HEK293 (cell line): Measurements from ENCODE around the gene LRRFIP1.
A peak's percentile ranks its signal among the peaks of the same experiment; 100 is the strongest.

Experiments
- CTCF ChIA-PET: fragments of 350-600 bp; formaldehyde crosslinking; extraction: SDS; loops from one replicate; lab custom pipeline; 2021; ENCODE audit warnings: antibody characterized with exemption; lab: Yijun Ruan, JAX
- POLR2A ChIA-PET: fragments of 300-600 bp; formaldehyde crosslinking; extraction: SDS; loops from one replicate; lab custom pipeline; 2020; ENCODE audit warnings: antibody characterized with exemption, inconsistent platforms; lab: Yijun Ruan, JAX
- H3K27ac ChIP-seq: fragments of 200-500 bp; sonication (Bioruptor generic); 2 replicates; pipeline ENCODE4 v1.5.1; 2014; ENCODE audit warnings: low read depth, low read length, control low read depth, inconsistent platforms; ENCODE audit errors: extremely low read depth
- H3K36me3 ChIP-seq, 2 experiments: fragments of 200-500 bp in 1 of 2; sonication (Bioruptor generic) in 1 of 2; 1 replicate in 1 of 2; 2 replicates in 1 of 2; pipeline ENCODE4 v1.5.1; 2014 to 2017; ENCODE audit warnings: inconsistent platforms in 2 of 2, low read length in 2 of 2; ENCODE audit not compliant: control insufficient read depth in 2 of 2, insufficient read depth in 1 of 2
- H3K4me1 ChIP-seq: fragments of 200-500 bp; sonication (Bioruptor generic); 2 replicates; pipeline ENCODE4 v1.5.1; 2014; ENCODE audit warnings: mild to moderate bottlenecking, low read length, inconsistent platforms; ENCODE audit not compliant: control insufficient read depth, insufficient read depth
- H3K4me3 ChIP-seq: 2 replicates; pipeline ENCODE4 v1.5.1; 2011; ENCODE audit warnings: low read depth, mild to moderate bottlenecking, control low read depth, low read length, moderate library complexity
- H3K9me3 ChIP-seq: fragments of 200-500 bp; sonication (Bioruptor generic); 2 replicates; pipeline ENCODE4 v1.5.1; 2014; ENCODE audit warnings: low read depth, low read length, inconsistent platforms; ENCODE audit not compliant: control insufficient read depth, insufficient read depth
- GLIS2 ChIP-seq: fragments of 450-650 bp; formaldehyde crosslinking; IDR thresholded peaks from 2 replicates; pipeline ENCODE4 v1.5.1; 2016; ENCODE audit warnings: missing biosample characterization, missing genetic modification characterization
- KLF1 ChIP-seq: fragments of 450-650 bp; formaldehyde crosslinking; IDR thresholded peaks from 2 replicates; pipeline ENCODE4 v1.5.1; 2016; ENCODE audit warnings: missing biosample characterization, missing genetic modification characterization
- PATZ1 ChIP-seq: fragments of 450-650 bp; formaldehyde crosslinking; IDR thresholded peaks from 2 replicates; pipeline ENCODE4 v1.5.1; 2016; ENCODE audit warnings: missing biosample characterization, missing genetic modification characterization
- PRDM10 ChIP-seq: fragments of 450-650 bp; formaldehyde crosslinking; IDR thresholded peaks from 2 replicates; pipeline ENCODE4 v1.5.1; 2016; ENCODE audit warnings: missing biosample characterization, missing genetic modification characterization
- SP3 ChIP-seq: fragments of 450-650 bp; formaldehyde crosslinking; IDR thresholded peaks from 2 replicates; pipeline ENCODE4 v1.5.1; 2016; ENCODE audit warnings: missing biosample characterization, missing genetic modification characterization
- TRIM28 ChIP-seq: IDR thresholded peaks from 2 replicates; pipeline ENCODE4 v1.6.1; 2011; ENCODE audit warnings: low read length, control low read depth, borderline replicate concordance
- ZBTB11 ChIP-seq: fragments of 450-650 bp; formaldehyde crosslinking; conservative IDR thresholded peaks from 2 replicates; pipeline ENCODE4 v1.5.1; 2016; ENCODE audit warnings: low read depth, missing biosample characterization, missing genetic modification characterization
- ZBTB17 ChIP-seq: fragments of 450-650 bp; formaldehyde crosslinking; IDR thresholded peaks from 2 replicates; pipeline ENCODE4 v1.5.1; 2016; ENCODE audit warnings: missing biosample characterization, missing genetic modification characterization
- ZBTB20 ChIP-seq: fragments of 450-650 bp; formaldehyde crosslinking; IDR thresholded peaks from 2 replicates; pipeline ENCODE4 v1.5.1; 2016; ENCODE audit warnings: missing biosample characterization, missing genetic modification characterization
- ZBTB8A ChIP-seq: fragments of 450-650 bp; formaldehyde crosslinking; IDR thresholded peaks from 2 replicates; pipeline ENCODE4 v1.5.1; 2016; ENCODE audit warnings: missing biosample characterization, missing genetic modification characterization
- ZIC2 ChIP-seq: fragments of 450-650 bp; formaldehyde crosslinking; IDR thresholded peaks from 2 replicates; pipeline ENCODE4 v1.5.1; 2016; ENCODE audit warnings: missing biosample characterization, missing genetic modification characterization
- ZNF10 ChIP-seq: fragments of 450-650 bp; formaldehyde crosslinking; IDR thresholded peaks from 2 replicates; pipeline ENCODE4 v1.5.1; 2017; ENCODE audit warnings: missing biosample characterization, missing genetic modification characterization
- ZNF335 ChIP-seq: fragments of 450-650 bp; formaldehyde crosslinking; conservative IDR thresholded peaks from 2 replicates; pipeline ENCODE4 v1.5.1; 2016; ENCODE audit warnings: missing biosample characterization, missing genetic modification characterization
- ZNF341 ChIP-seq: fragments of 450-650 bp; formaldehyde crosslinking; IDR thresholded peaks from 2 replicates; pipeline ENCODE4; 2016; ENCODE audit warnings: low read depth, missing biosample characterization, missing genetic modification characterization
- ZNF350 ChIP-seq: fragments of 450-650 bp; formaldehyde crosslinking; IDR thresholded peaks from 2 replicates; pipeline ENCODE4 v1.5.0; 2017; ENCODE audit warnings: missing biosample characterization, mild to moderate bottlenecking, missing genetic modification characterization
- ZNF600 ChIP-seq: fragments of 450-650 bp; formaldehyde crosslinking; IDR thresholded peaks from 2 replicates; pipeline ENCODE4 v1.5.1; 2016; ENCODE audit warnings: missing biosample characterization, missing genetic modification characterization
- ZXDB ChIP-seq: fragments of 450-650 bp; formaldehyde crosslinking; IDR thresholded peaks from 2 replicates; pipeline ENCODE4 v1.5.1; 2016; ENCODE audit warnings: missing biosample characterization, missing genetic modification characterization

The LRRFIP1 gene

GRCh38 chr2:237702441-237703391 is 75.3 kb downstream of the LRRFIP1 start:
- Histone ChIP-seq H3K36me3 (no peaks in the 10 kb centered on the region), H3K9me3 (no peaks in the 10 kb centered on the region), H3K4me3 (no peak overlapping the region), H3K4me1 (peaks cover 46% of the 10 kb centered on the region), H3K27ac (peak overlapping the region; percentile 44; the same call in 1 of the 2 replicates)
- POLR2A ChIA-PET, result interaction anchor here (3.7 kb wide), 1 partner anchor 10 kb away, joined by 17 read pairs; no protein-coding TSS in a partner anchor
- CTCF ChIA-PET, result interaction anchor here (0.6 to 1.3 kb wide), 3 partner anchors 20 to 107 kb away, joined by 4 to 6 read pairs (median 4); no protein-coding TSS in a partner anchor
- TF ChIP-seq ZBTB17, result peak; percentile 81
- peak; percentile 66 for TF ChIP-seq ZNF335 (tag by site-specific recombination)
- TF ChIP-seq ZIC2 (tag by site-specific recombination), result peak; percentile 75
- TF ChIP-seq PRDM10 (tag by site-specific recombination), result peak; percentile 41; the same call in 1 of the 2 replicates
- no peak for TF ChIP-seq TRIM28
- TF ChIP-seq ZNF350, result no peak
- 0 out of 2 replicates have a peak, but pooled peaks have one; percentile 40 for TF ChIP-seq ZXDB (tag by site-specific recombination)
- peak; percentile 89 for TF ChIP-seq ZNF600 (tag by site-specific recombination)
- TF ChIP-seq ZBTB11 (tag by site-specific recombination), result no peak
- TF ChIP-seq ZBTB20 (tag by site-specific recombination), result peak; percentile 93
- TF ChIP-seq KLF1 (tag by site-specific recombination), result no peak
- 0 out of 2 replicates have a peak, but pooled peaks have one; percentile 62 for TF ChIP-seq ZNF10 (tag by site-specific recombination)
- TF ChIP-seq ZNF341 (tag by site-specific recombination), result peak; percentile 94
- peak; percentile 52 for TF ChIP-seq ZBTB8A (tag by site-specific recombination)
- peak; percentile 59; the same call in 1 of the 2 replicates for TF ChIP-seq PATZ1
- peak; percentile 27; the same call in 1 of the 2 replicates for TF ChIP-seq SP3
- peak; percentile 27; the same call in 1 of the 2 replicates for TF ChIP-seq GLIS2
